ENCODE data around the gene CYB5B.
"Not testable (repeated sequence)": the region's sequence is repeated elsewhere in the genome, so short reads cannot be mapped to it uniquely, and the experiment has no call there.

Gene CYB5B

GRCh38 chr16:69424935-69425784 is 741 bp downstream of the CYB5B start:
- H3K27ac Mint-ChIP-seq, result peak overlapping the region; percentile 95
- H3K36me3 Mint-ChIP-seq (ENCODE audit: low read depth), result peaks cover 40% of the 10 kb centered on the region
- peak overlapping the region; percentile 96 for H3K4me3 Mint-ChIP-seq
- no peaks in the 10 kb centered on the region for H3K27me3 Mint-ChIP-seq
- peaks cover 12% of the 10 kb centered on the region for H3K9me3 Mint-ChIP-seq
- H3K4me1 Mint-ChIP-seq (ENCODE audit: low read depth), result peaks cover 53% of the 10 kb centered on the region

- no peaks in the 10 kb centered on the region for H3K27me3 Mint-ChIP-seq
- no peak overlapping the region for H3K4me3 Mint-ChIP-seq
- peaks cover 9% of the 10 kb centered on the region for H3K9me3 Mint-ChIP-seq
- peaks cover 61% of the 10 kb centered on the region for H3K4me1 Mint-ChIP-seq (ENCODE audit: low read depth)
- H3K27ac Mint-ChIP-seq, result peak overlapping the region; percentile 3
- peaks cover 61% of the 10 kb centered on the region for H3K36me3 Mint-ChIP-seq (ENCODE audit: low read depth)
Observed at GRCh38 chr16:69428652-69429051, 4.2 kb downstream of the CYB5B start.

GRCh38 chr16:69429058-69429640 is 4.7 kb downstream of the CYB5B start:
- not testable (repeated sequence) for H3K27ac Mint-ChIP-seq, H3K4me3 Mint-ChIP-seq, H3K27me3 Mint-ChIP-seq, H3K9me3 Mint-ChIP-seq
- H3K36me3 Mint-ChIP-seq (ENCODE audit: low read depth), result peaks cover 65% of the 10 kb centered on the region
- H3K4me1 Mint-ChIP-seq (ENCODE audit: low read depth), result peaks cover 63% of the 10 kb centered on the region

- Mint-ChIP-seq H3K27me3 (no peaks in the 10 kb centered on the region), H3K36me3 (ENCODE audit: low read depth) (peaks cover 78% of the 10 kb centered on the region), H3K27ac (peak overlapping the region; percentile 38), H3K9me3 (peaks cover 9% of the 10 kb centered on the region), H3K4me1 (ENCODE audit: low read depth) (peaks cover 68% of the 10 kb centered on the region), H3K4me3 (no peak overlapping the region)
Observed at GRCh38 chr16:69431948-69432468, 7.6 kb downstream of the CYB5B start.

- Mint-ChIP-seq H3K4me3 (no peak overlapping the region), H3K36me3 (ENCODE audit: low read depth) (peaks cover 79% of the 10 kb centered on the region), H3K27me3 (no peaks in the 10 kb centered on the region), H3K27ac (peak overlapping the region; percentile 78), H3K9me3 (peaks cover under 1% of the 10 kb centered on the region), H3K4me1 (ENCODE audit: low read depth) (peaks cover 75% of the 10 kb centered on the region)
Observed at GRCh38 chr16:69434066-69434465, 9.6 kb downstream of the CYB5B start.

- Mint-ChIP-seq H3K9me3 (no peaks in the 10 kb centered on the region), H3K4me3 (no peak overlapping the region), H3K36me3 (ENCODE audit: low read depth) (peaks cover 76% of the 10 kb centered on the region), H3K27ac (peak overlapping the region; percentile 24), H3K27me3 (no peaks in the 10 kb centered on the region), H3K4me1 (ENCODE audit: low read depth) (peaks cover 81% of the 10 kb centered on the region)
Observed at GRCh38 chr16:69435977-69436820, 11.8 kb downstream of the CYB5B start.

GRCh38 chr16:69436896-69437295 is 12.5 kb downstream of the CYB5B start:
- H3K27ac Mint-ChIP-seq, result peak overlapping the region; percentile 7
- no peak overlapping the region for H3K4me3 Mint-ChIP-seq
- peaks cover 82% of the 10 kb centered on the region for H3K4me1 Mint-ChIP-seq (ENCODE audit: low read depth)
- H3K36me3 Mint-ChIP-seq (ENCODE audit: low read depth), result peaks cover 76% of the 10 kb centered on the region
- no peaks in the 10 kb centered on the region for H3K27me3 Mint-ChIP-seq
- H3K9me3 Mint-ChIP-seq, result no peaks in the 10 kb centered on the region

- no peaks in the 10 kb centered on the region for H3K9me3 Mint-ChIP-seq
- H3K36me3 Mint-ChIP-seq (ENCODE audit: low read depth), result peaks cover 65% of the 10 kb centered on the region
- H3K4me3 Mint-ChIP-seq, result peak overlapping the region; percentile 12
- H3K4me1 Mint-ChIP-seq (ENCODE audit: low read depth), result peaks cover 76% of the 10 kb centered on the region
- peak overlapping the region; percentile 74 for H3K27ac Mint-ChIP-seq
- no peaks in the 10 kb centered on the region for H3K27me3 Mint-ChIP-seq
Observed at GRCh38 chr16:69438465-69438864, 14.0 kb downstream of the CYB5B start.

GRCh38 chr16:69440250-69440649 is 15.8 kb downstream of the CYB5B start:
- Mint-ChIP-seq H3K27ac (peak overlapping the region; percentile 69), H3K9me3 (no peaks in the 10 kb centered on the region), H3K27me3 (no peaks in the 10 kb centered on the region), H3K4me3 (no peak overlapping the region), H3K36me3 (ENCODE audit: low read depth) (peaks cover 49% of the 10 kb centered on the region), H3K4me1 (ENCODE audit: low read depth) (peaks cover 75% of the 10 kb centered on the region)

- H3K9me3 Mint-ChIP-seq, H3K4me3 Mint-ChIP-seq, H3K27me3 Mint-ChIP-seq, H3K27ac Mint-ChIP-seq: not testable (repeated sequence)
- H3K4me1 Mint-ChIP-seq (ENCODE audit: low read depth), result peaks cover 69% of the 10 kb centered on the region
- peaks cover 46% of the 10 kb centered on the region for H3K36me3 Mint-ChIP-seq (ENCODE audit: low read depth)
Observed at GRCh38 chr16:69441030-69441429, 16.6 kb downstream of the CYB5B start.

GRCh38 chr16:69443927-69444631 is 19.7 kb downstream of the CYB5B start:
- H3K36me3 Mint-ChIP-seq (ENCODE audit: low read depth), result peaks cover 43% of the 10 kb centered on the region
- no peaks in the 10 kb centered on the region for H3K9me3 Mint-ChIP-seq
- H3K4me3 Mint-ChIP-seq, result peak overlapping the region; percentile 77
- peaks cover 48% of the 10 kb centered on the region for H3K4me1 Mint-ChIP-seq (ENCODE audit: low read depth)
- no peaks in the 10 kb centered on the region for H3K27me3 Mint-ChIP-seq
- H3K27ac Mint-ChIP-seq, result peak overlapping the region; percentile 89

GRCh38 chr16:69444873-69445517 is 20.6 kb downstream of the CYB5B start:
- peaks cover 46% of the 10 kb centered on the region for H3K4me1 Mint-ChIP-seq (ENCODE audit: low read depth)

GRCh38 chr16:69448470-69449193 is 24.2 kb downstream of the CYB5B start:
- Mint-ChIP-seq H3K27ac (peak overlapping the region; percentile 8), H3K9me3 (no peaks in the 10 kb centered on the region), H3K4me3 (no peak overlapping the region), H3K36me3 (ENCODE audit: low read depth) (peaks cover 62% of the 10 kb centered on the region), H3K27me3 (no peaks in the 10 kb centered on the region), H3K4me1 (ENCODE audit: low read depth) (peaks cover 26% of the 10 kb centered on the region)

More at GRCh38 chr16:69444873-69445517, 20.6 kb downstream of the CYB5B start:
- Mint-ChIP-seq H3K27me3 (no peaks in the 10 kb centered on the region), H3K27ac (peak overlapping the region; percentile 89), H3K9me3 (no peaks in the 10 kb centered on the region), H3K4me3 (peak overlapping the region; percentile 77), H3K36me3 (ENCODE audit: low read depth) (peaks cover 49% of the 10 kb centered on the region)

Measured in stimulated activated naive CD8-positive, alpha-beta T cell treated with anti-CD3 and anti-CD28 coated beads, Interleukin-15, Interleukin-2, amounts not matched to agents 100 ng/mL and 50 ng/mL, for 24 hours (primary cell).